GM12878 (cell line): ENCODE data around the gene C21orf91. TPM values are rescaled to one million over a fixed set of nuclear protein-coding genes. Genes with fewer than 3 reads are reported as not detected.

Experiments used
- ATAC-seq: fragments of 200-7000 bp; cut with Tn5 transposase; 3 replicates; pipeline ENCODE4 v1.9.1; 2020; ENCODE audit warnings: mild to moderate bottlenecking, moderate library complexity
- BruUV-seq: library from RNA; stranded (reverse); fragments of 400-500 nt; replicated peaks from 2 replicates; lab custom pipeline; 2021; lab: Mats Ljungman, UMichigan
- CTCF ChIA-PET: fragments of 300-600 bp; sonication (Branson Sonifier 250); formaldehyde crosslinking; extraction: SDS; loops from one replicate; lab custom pipeline; 2021; ENCODE audit warnings: inconsistent platforms; lab: Yijun Ruan, JAX
- POLR2A ChIA-PET: fragments of 350-600 bp; formaldehyde crosslinking; extraction: SDS; loops from one replicate; lab custom pipeline; 2021; ENCODE audit warnings: inconsistent platforms; lab: Charles Lee
- RAD21 ChIA-PET: fragments of 300-600 bp; sonication (Branson Sonifier 250); formaldehyde crosslinking; loops from one replicate; lab custom pipeline; 2023; ENCODE audit warnings: antibody characterized with exemption; ENCODE audit not compliant: unreplicated experiment; lab: Charles Lee
- SMC1A ChIA-PET: fragments of 300-600 bp; sonication (Branson Sonifier 250); formaldehyde crosslinking; loops from one replicate; lab custom pipeline; 2023; ENCODE audit not compliant: unreplicated experiment, uncharacterized antibody; lab: Charles Lee
- DNase-seq: peaks from one replicate; pipeline ENCODE4 v3.0.0-alpha.2; 2011; ENCODE audit warnings: low read depth, low spot score
- FAIRE-seq: peaks from 3 replicates; lab custom pipeline; 2011; peaks lifted over from hg19 to GRCh38; lab: Jason Lieb, UNC
- H2AFZ ChIP-seq: 2 replicates; pipeline ENCODE4 v1.6.0; 2011; ENCODE audit warnings: low read depth, low read length, control low read depth; ENCODE audit not compliant: control insufficient read depth
- H3K27ac ChIP-seq: 2 replicates; pipeline ENCODE4 v1.5.1; 2011; ENCODE audit warnings: control low read depth; ENCODE audit not compliant: control insufficient read depth, insufficient read depth
- H3K27me3 ChIP-seq, 2 experiments: replicated peaks in 1 of 2; 2 replicates each; pipeline versions ENCODE4 v1.6.0 to v1.6.1; 2011; ENCODE audit warnings: low read length in 1 of 2; ENCODE audit not compliant: control insufficient read depth in 2 of 2, insufficient read depth in 2 of 2
- H3K36me3 ChIP-seq, 2 experiments: 2 replicates each; pipeline ENCODE4 v1.5.1; 2011; ENCODE audit warnings: low read length in 1 of 2; ENCODE audit not compliant: control insufficient read depth in 2 of 2, insufficient read depth in 2 of 2
- H3K4me1 ChIP-seq: 2 replicates; pipeline ENCODE4 v1.6.1; 2011; ENCODE audit warnings: mild to moderate bottlenecking, low read length, moderate library complexity, mixed read lengths; ENCODE audit not compliant: control insufficient read depth, insufficient read depth
- H3K4me2 ChIP-seq: 2 replicates; pipeline ENCODE4 v1.6.0; 2011; ENCODE audit warnings: control low read depth; ENCODE audit not compliant: control insufficient read depth, insufficient read depth
- H3K4me3 ChIP-seq: fragments of 200-600 bp; sonication (generic); 2 replicates; pipeline ENCODE4 v1.5.1; 2016
- H3K79me2 ChIP-seq: 2 replicates; pipeline ENCODE4 v1.6.0; 2011; ENCODE audit warnings: low read length; ENCODE audit not compliant: control insufficient read depth, insufficient read depth
- H3K9ac ChIP-seq: 2 replicates; pipeline ENCODE4 v1.8.0; 2011; ENCODE audit warnings: low read length, control low read depth, mixed read lengths; ENCODE audit not compliant: control insufficient read depth, insufficient read depth
- H3K9me3 ChIP-seq: replicated peaks from 3 replicates; pipeline ENCODE4 v1.5.1; 2011; ENCODE audit warnings: mild to moderate bottlenecking, low read length; ENCODE audit not compliant: control insufficient read depth, insufficient read depth
- H4K20me1 ChIP-seq: 2 replicates; pipeline ENCODE4 v1.6.0; 2011; ENCODE audit not compliant: control insufficient read depth, insufficient read depth
- CTCF ChIP-seq, 3 experiments: IDR thresholded peaks in 2 of 3; conservative IDR thresholded peaks in 1 of 3; 2 replicates each; pipeline ENCODE4 v1.5.1; 2011; ENCODE audit warnings: low read depth in 3 of 3, low read length in 3 of 3, mild to moderate bottlenecking in 3 of 3, control low read depth in 2 of 3, moderate library complexity in 2 of 3, inconsistent platforms in 1 of 3, mixed read lengths in 1 of 3; ENCODE audit not compliant: control insufficient read depth in 2 of 3, insufficient read depth in 1 of 3; ENCODE audit errors: extremely low read depth in 1 of 3
- EED ChIP-seq: sonication (generic); IDR thresholded peaks from 2 replicates; pipeline ENCODE4 v1.6.1; 2016; ENCODE audit warnings: antibody characterized with exemption, low read depth
- FOXM1 ChIP-seq: IDR thresholded peaks from 2 replicates; pipeline ENCODE4 v1.6.1; 2012; ENCODE audit warnings: low read depth, mild to moderate bottlenecking, inconsistent platforms, low read length, moderate library complexity
- MAX ChIP-seq: IDR thresholded peaks from 2 replicates; pipeline ENCODE4 v1.6.1; 2012; ENCODE audit warnings: low read depth, low read length, improper control_type of control experiment
- PKNOX1 ChIP-seq: fragments of 450-650 bp; IDR thresholded peaks from 2 replicates; pipeline ENCODE4 v1.6.1; 2016; ENCODE audit warnings: mild to moderate bottlenecking
- POLR2AphosphoS2 ChIP-seq: IDR thresholded peaks from 2 replicates; pipeline ENCODE4 v1.6.1; 2011; ENCODE audit warnings: low read depth, mild to moderate bottlenecking, low read length, improper control_type of control experiment, moderate library complexity
- WGBS: methylation state at CpG from one replicate; pipeline ENCODE4 v1.1.6; 2016; ENCODE audit warnings: low lambda C conversion rate; ENCODE audit not compliant: insufficient replicate concordance, insufficient coverage; ENCODE audit errors: missing lambda C conversion rate; 5-methylcytosine and 5-hydroxymethylcytosine counted together
- in situ Hi-C: fragments of 300-500 bp; cut with MboI; formaldehyde crosslinking; loops from 9 replicates; pipeline ENCODE4 v1.14.3; 2018; ENCODE audit warnings: mixed read lengths
- intact Hi-C: fragments of 100-400 bp; cut with micrococcal nuclease; formaldehyde crosslinking; loops from one replicate; pipeline ENCODE4 v1.14.2; 2022; ENCODE audit not compliant: unreplicated experiment
- polyA plus RNA-seq, 11 experiments: library from polyadenylated mRNA; depleted of rRNA in 4 of 11; unstranded in 6 of 11; stranded (reverse) in 5 of 11; fragments of >200 nt; fragmentation: Nextera tagmentation in 4 of 11; fragmentation: Illumina TruSeq in 1 of 11; extraction: Ambion mirVana in 4 of 11; extraction: Trizol in 1 of 11; gene quantifications; 1 replicate in 1 of 11; 2 replicates in 10 of 11; pipeline versions ENCODE4 v1.2.1 to v1.2.3, GENCODE V29; 2011 to 2016; ENCODE audit warnings: inconsistent platforms in 2 of 11, missing spikeins in 2 of 11, low read depth in 1 of 11
- total RNA-seq, 4 experiments: library from RNA; depleted of rRNA in 3 of 4; stranded (reverse); fragments of >200 nt in 3 of 4; fragmentation: Illumina TruSeq in 1 of 4; extraction: Trizol in 1 of 4; gene quantifications; 2 replicates each; pipeline versions ENCODE4 v1.2.1 to v1.2.3, GENCODE V29; 2013 to 2021

The C21orf91 gene
- total and polyA plus RNA-seq, 10 of the 15 experiments (the other 5 are each of a cell fraction or from before 2014, with no cell fraction given): 9.3 to 40.3 (median 29.8) TPM

GRCh38 chr21:17859661-17860060 is 40.5 kb upstream of the C21orf91 start:
- BruUV-seq: no TSS peak

GRCh38 chr21:17858747-17859146 is 39.6 kb upstream of the C21orf91 start:
- no TSS peak for BruUV-seq
- no peaks in the 10 kb centered on the region for H4K20me1 ChIP-seq
- DNase-seq: no peak
- H3K27ac ChIP-seq: no peak overlapping the region
- no peak for ATAC-seq
- ChIA-PET RAD21 (interaction anchor here (1.7 kb wide), 1 partner anchor 11 kb away, joined by 4 read pairs; no protein-coding TSS in a partner anchor), POLR2A (no interaction called here), CTCF (no interaction called here), SMC1A (interaction anchor here (0.7 to 2.0 kb wide), 4 partner anchors 8 to 1514 kb away, joined by 3 to 6 read pairs (median 3); no protein-coding TSS in a partner anchor)
- H3K4me3 ChIP-seq: no peak overlapping the region
- in situ Hi-C loops (no loop called here), intact Hi-C loops (no loop called here)
- no peaks in the 10 kb centered on the region; the same call in 2 of the 3 replicates for H3K9me3 ChIP-seq
- no peak for FAIRE-seq
- no peaks in the 10 kb centered on the region for H3K4me1 ChIP-seq
- no peak overlapping the region for H2AFZ ChIP-seq
- H3K4me2 ChIP-seq: no peak overlapping the region
- H3K79me2 ChIP-seq: no peaks in the 10 kb centered on the region
- no peaks in the 10 kb centered on the region for H3K27me3 ChIP-seq
- no peaks in the 10 kb centered on the region for H3K36me3 ChIP-seq
- no peak overlapping the region for H3K9ac ChIP-seq
- 30% methylated on average over 2 of the region's 2 CpGs for WGBS
- TF ChIP-seq CTCF (IDR thresholded peaks at IDR 0.05 in 2 of 3, conservative IDR thresholded peaks at IDR 0.05 in 1 of 3; ENCODE audit: control insufficient read depth in 2 of 3, extremely low read depth in 1 of 3, insufficient read depth in 1 of 3, low read depth in 3 of 3, low read length in 3 of 3) (no peak), FOXM1 (no peak), MAX (no peak), POLR2AphosphoS2 (no peak), EED (no peak)

More at GRCh38 chr21:17859661-17860060, 40.5 kb upstream of the C21orf91 start:
- TF ChIP-seq PKNOX1: no peak
- no peak overlapping the region for H3K27ac ChIP-seq
- ATAC-seq (no peak), DNase-seq (no peak), FAIRE-seq (no peak)
- no peak overlapping the region for H3K4me3 ChIP-seq
- intact Hi-C loops: no loop called here
- ChIA-PET SMC1A (no interaction called here), POLR2A (no interaction called here), RAD21 (no interaction called here), CTCF (no interaction called here)
- no peaks in the 10 kb centered on the region for H3K27me3 ChIP-seq
- WGBS: 85% methylated on average over 1 of the region's 1 CpG
- no peaks in the 10 kb centered on the region for H3K36me3 ChIP-seq
- no peaks in the 10 kb centered on the region for H3K4me1 ChIP-seq
- in situ Hi-C loops: no loop called here
- H3K9ac ChIP-seq: no peak overlapping the region
- H3K9me3 ChIP-seq: no peaks in the 10 kb centered on the region; the same call in 2 of the 3 replicates
- no peaks in the 10 kb centered on the region for H3K79me2 ChIP-seq
- no peak overlapping the region for H2AFZ ChIP-seq
- H3K4me2 ChIP-seq: no peak overlapping the region
- H4K20me1 ChIP-seq: no peaks in the 10 kb centered on the region
